GM18858 (cell line): ENCODE data around the gene ATF6.
"Not testable (repeated sequence)": the region's sequence is repeated elsewhere in the genome, so short reads cannot be mapped to it uniquely, and the experiment has no call there.

ENCODE experiments used
- ATAC-seq: cut with Tn5 transposase; IDR thresholded peaks from one replicate; pipeline ENCODE4 v1.9.1; 2021; ENCODE audit not compliant: unreplicated experiment

ATF6 gene

DNA sequence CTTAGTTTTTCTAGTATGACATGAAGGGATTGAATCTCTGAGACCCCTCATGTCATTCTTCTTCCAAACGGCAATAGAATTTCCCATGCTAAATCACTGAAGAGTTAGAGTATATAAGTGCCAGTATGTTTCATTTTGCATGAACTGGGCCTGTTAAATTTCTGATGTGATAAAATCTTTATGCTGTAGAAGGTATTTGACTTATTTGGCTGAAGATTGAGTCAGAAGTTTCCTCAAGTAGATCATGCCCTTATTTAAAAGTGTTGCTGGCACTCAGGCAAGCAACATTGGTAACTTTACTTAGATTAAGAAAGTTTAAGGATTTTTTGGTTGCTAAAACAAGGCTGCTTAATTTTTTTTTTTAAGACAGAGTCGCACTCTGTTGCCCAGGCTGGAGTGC, 13.3 kb downstream of the ATF6 start:
- no peak for ATAC-seq

DNA sequence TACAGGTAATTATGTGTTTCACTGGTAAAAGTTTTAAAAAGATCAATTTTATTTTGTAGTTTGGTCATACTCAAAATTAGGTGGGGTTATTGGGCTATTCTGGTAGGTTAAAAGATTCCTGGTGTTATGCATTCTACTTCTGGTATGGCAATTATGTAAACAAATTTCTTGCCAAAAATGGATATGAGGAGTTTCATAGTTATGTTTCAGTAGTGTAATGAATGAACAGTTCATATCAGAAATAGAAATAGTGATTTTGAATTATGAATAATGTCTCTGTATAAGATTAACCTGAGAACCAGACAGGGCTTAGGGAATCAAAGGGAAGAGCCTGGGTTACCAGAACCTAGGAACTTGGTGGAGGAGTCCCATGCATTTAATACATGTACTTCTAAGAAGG, 15.9 kb downstream of the ATF6 start:
- ATAC-seq = peak; percentile 46

GRCh38 chr1:161782886-161783285, 16.8 kb downstream of the ATF6 start:
- ATAC-seq = no peak

GRCh38 chr1:161784968-161785367, 18.8 kb downstream of the ATF6 start:
- no peak for ATAC-seq

DNA sequence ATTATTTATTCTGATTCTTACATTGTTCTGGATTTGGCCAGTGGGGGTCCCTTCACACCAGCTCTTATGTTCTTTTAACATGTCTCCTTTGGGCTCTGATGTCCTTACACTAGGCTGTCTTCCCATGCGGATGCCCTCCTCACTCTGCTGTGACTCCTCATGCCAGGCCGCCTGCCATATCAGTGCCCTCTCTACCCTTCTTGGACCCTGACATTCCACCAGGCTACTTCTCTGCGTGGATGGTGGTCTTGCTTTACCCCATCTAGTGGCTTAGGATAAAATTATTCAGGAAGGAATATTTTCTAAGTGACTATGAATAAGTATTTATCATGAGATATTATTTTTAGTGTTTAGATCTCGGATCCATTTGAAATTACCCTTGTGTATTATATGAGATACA, 21.2 kb downstream of the ATF6 start:
- ATAC-seq = no peak

GRCh38 chr1:161790587-161791317, 24.6 kb downstream of the ATF6 start:
- ATAC-seq = no peak

- ATAC-seq = no peak
Measured at GRCh38 chr1:161791904-161792655, 26.0 kb downstream of the ATF6 start.

DNA sequence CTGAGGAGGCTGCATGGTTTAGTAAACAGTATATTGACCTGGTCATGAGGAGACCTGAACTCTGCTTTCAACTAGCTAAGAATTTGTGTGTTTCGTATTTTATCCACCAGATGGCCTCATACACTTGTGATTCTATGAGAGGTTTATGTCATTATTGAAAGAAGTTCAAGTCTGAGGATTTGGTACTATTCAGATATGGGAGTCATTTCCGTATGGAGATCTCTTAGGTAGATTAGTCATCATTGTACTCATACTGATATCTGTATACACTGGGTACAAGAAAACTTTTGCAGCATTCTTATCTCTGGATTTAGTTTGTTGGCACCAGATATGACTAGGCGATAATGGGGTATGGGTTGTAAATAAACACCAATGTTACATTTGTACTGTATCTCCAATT, 26.6 kb downstream of the ATF6 start:
- ATAC-seq = peak; percentile 76

DNA sequence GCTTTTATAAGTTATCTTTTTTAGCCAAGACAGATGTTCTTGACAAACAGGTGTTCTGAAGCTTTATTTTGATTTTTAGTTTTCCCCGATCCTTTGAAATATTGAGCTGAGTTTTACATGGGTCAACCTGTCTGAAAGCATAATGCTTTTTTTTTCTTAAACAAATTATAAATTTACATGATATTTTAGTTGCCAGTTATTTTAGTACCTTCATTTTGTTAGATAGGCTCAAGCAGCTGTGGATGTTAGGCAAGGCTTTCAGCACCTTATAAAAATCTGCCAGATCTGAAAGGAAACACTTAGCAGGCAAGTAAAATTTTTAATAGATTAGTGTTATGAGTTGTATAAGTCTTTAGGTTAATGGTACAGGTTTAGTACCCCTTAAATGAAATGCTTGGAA, 33.7 kb downstream of the ATF6 start:
- ATAC-seq = no peak

GRCh38 chr1:161801955-161802354, 35.8 kb downstream of the ATF6 start:
- ATAC-seq = no peak

DNA sequence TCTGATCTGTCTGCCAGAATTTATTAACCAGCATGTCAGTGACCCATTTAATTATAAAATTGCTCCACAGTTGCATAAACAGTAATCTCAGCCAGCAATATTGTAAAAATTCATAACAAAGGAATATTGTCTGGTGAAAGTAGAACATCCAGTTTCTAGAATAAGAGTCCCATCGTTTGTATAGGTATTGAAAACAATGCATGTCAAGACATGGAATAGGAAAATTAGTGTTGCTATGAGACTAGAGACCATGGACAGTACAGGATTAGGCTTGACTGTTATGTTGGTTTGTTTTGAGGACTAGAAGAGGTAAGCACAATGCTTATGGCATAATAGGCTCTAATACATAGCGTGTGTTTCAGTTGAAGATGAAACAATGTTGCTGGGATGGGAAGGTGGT, 37.1 kb downstream of the ATF6 start:
- no peak for ATAC-seq

DNA sequence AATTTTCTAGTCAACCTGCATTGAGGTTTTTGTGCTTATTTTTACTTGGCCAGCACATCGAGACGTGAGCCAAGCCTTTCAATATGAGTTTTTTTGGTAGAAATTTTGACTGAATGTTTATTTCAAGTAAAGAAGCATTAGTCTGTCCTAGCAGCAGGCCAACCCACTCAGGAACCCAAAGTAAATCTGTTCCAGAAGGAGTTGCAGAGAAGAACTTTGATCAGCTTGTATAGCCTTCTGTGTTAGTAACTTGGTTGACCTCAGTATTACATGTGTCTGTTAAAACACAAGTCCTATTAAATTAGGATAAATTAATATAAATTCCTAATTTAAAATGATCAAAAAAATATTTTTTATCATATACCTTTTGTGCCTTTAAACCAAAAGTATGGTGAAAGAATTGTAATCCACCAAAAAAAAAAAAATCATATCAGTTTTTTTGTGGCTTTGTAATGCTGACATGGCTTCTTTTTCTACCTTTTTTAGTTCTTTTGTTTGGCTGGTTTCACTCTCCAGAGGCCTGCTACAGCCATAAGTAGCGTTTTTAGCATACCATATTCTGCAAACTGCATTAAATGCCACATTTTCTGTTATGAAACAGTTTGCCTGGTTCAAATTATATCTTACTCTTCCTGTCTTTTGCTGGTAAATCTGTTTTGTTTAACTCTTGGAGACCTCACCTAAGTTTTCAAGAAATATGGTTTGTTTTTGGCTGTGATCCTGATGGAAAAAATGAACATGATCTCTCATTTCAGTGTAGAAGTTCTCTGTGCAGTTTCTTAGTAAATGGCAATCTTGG, 39.5 kb downstream of the ATF6 start:
- ATAC-seq = no peak

DNA sequence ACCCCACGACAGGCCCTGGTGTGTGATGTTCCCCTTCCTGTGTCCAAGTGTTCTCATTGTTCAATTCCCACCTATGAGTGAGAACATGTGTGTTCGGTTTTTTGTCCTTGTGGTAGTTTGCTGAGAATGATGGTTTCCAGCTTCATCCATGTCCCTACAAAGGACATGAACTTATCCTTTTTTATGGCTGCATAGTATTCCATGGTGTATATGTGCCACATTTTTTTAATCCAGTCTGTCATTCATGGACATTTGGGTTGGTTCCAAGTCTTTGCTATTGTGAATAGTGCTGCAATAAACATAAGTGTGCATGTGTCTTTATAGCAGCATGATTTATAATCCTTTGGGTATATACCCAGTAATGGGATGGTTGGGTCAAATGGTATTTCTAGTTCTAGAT, 43.1 kb downstream of the ATF6 start:
- ATAC-seq = not testable (repeated sequence)

DNA sequence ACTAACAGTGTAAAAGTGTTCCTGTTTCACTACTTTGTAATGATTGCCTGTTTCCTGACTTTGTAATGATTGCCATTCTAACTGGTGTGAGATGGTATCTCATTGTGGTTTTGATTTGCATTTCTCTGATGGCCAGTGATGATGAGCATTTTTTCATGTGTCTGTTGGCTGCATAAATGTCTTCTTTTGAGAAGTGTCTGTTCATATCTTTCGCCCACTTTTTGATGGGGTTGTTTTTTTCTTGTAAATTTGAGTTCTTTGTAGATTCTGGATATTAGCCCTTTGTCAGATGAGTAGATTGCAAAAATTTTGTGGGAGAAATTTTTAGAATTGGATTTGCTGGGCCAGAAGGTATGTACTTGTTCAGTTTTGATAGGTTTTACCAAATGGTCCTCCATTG, 43.5 kb downstream of the ATF6 start:
- not testable (repeated sequence) for ATAC-seq

DNA sequence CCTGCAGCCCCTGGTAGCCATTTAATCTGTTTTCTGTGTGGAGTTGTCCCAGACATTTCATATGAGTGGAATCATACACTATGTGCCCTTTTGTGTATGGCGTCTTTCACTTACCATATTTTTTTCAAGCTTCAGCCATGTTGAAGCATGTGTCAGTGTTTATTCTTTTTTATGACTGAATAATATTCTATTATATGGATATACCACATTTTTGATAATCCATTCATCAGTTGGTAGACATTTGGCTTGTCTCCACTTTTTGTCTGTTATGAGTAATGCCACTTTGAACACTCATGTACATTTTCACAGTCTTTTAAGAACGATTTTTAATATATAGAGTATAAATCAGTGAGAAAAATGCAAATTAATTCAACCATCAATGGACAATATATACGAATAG, 44.7 kb downstream of the ATF6 start:
- ATAC-seq = no peak

DNA sequence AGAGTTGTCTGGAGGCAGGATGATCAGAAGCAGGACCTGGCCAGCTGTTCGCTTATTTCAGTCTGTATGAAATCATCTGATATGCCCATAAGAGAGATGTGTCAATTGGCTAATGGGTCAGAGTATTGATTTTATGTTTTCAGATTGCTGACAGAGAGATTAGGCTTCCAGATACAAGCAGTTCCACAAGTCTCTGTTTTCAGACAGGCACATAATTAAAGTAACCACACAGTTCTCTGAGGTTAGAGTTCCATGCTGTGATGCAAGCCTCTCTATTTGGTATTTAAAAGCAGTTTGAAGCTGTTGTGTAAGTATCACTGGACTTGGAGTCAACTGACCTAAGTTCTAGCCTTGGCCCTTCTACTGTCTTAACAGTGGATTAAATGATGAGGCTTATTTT, 50.1 kb downstream of the ATF6 start:
- no peak for ATAC-seq

DNA sequence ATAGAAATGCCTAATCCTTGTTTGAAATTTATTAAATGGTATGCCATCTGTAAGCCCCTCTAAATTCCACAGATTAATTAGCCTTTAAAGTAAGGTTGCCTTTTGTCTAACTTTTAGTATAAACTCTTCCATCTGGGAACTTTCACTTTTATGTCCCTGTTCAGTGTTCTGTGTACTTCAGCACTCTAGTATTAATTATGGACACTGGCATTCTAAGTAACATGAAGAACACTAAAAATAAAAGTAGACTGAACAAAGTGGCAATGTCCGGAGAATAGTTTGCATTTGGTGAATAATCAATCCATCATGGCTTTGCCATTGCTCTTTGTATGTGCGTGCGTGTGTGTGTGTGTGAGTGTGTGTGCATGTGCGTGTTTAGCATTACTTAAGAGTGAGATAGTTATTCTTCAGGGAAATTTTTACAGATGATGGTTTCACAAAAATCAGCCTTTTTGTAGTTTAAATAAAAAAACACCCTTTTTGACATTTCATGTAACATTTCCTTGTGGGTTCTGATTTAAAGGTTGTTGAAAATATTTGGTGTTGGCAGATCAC, 51.1 kb downstream of the ATF6 start:
- no peak for ATAC-seq

- ATAC-seq = no peak
Measured at GRCh38 chr1:161820914-161821313, 54.8 kb downstream of the ATF6 start.

GRCh38 chr1:161824618-161825017, 58.5 kb downstream of the ATF6 start:
- ATAC-seq = no peak

DNA sequence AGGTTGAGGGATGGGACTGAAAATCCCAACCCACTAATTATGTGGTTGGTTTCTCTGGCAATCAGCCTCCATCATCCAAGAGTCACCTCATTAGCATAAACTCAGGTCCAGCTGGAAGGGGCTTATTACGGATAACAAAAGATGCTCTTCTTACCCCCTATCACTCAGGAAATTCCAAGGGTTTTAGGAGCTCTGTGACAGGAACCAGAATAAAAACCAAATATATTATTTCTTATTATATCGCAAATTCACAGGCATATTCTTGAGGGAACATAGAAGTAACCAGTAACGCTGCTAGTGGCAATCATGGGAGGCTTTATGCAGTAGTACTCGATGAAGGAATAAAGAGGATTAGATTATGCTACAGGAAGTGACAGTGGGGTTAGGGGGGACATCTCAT, 59.7 kb downstream of the ATF6 start:
- ATAC-seq = no peak

GRCh38 chr1:161826478-161826877, 60.4 kb downstream of the ATF6 start:
- ATAC-seq = no peak

DNA sequence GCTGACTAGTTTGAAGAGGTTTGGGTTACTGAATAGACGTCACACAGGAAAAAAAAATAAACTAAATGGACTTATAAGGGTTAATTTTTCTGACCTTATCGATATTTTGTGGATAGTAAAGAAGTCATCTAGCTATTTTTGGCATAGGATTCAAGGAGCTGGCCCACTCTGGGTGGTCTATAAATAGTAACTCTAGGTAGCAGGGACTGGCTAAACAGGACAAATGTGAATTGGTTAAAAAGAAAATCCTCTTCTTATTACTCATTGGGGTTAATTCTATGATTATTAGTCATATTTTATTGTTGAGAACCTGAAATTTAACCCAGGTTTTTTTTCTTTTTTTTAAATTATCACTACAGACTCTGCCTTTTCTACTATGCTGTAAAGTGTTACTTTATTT, 61.7 kb downstream of the ATF6 start:
- no peak for ATAC-seq
